Measurements from ENCODE around the gene PYGM.

- TF ChIP-seq CTCF (IDR thresholded peaks at IDR 0.05; ENCODE audit: insufficient read depth, low read length, poor library complexity, severe bottlenecking), result no peak
- TF ChIP-seq EZH2phosphoT487 (conservative IDR thresholded peaks at IDR 0.05; ENCODE audit: low read length), result no peak
Observed at GRCh38 chr11:64778223-64778472, 18.4 kb upstream of the PYGM start.
